HG03103 (cell line): Measurements from ENCODE around the gene TNFAIP2.
"Not testable (repeated sequence)": the region's sequence is repeated elsewhere in the genome, so short reads cannot be mapped to it uniquely, and the experiment has no call there.

Experiments used
- ATAC-seq: cut with Tn5 transposase; IDR thresholded peaks from one replicate; pipeline ENCODE4 v1.9.1; 2021; ENCODE audit warnings: low read depth; ENCODE audit not compliant: unreplicated experiment

TNFAIP2 gene

GRCh38 chr14:103149351-103150237, 26.3 kb downstream of the TNFAIP2 start:
- ATAC-seq: no peak

- no peak for ATAC-seq
Observed at GRCh38 chr14:103151270-103151945, 28.1 kb downstream of the TNFAIP2 start.

GRCh38 chr14:103155010-103155409, 31.7 kb downstream of the TNFAIP2 start:
- no peak for ATAC-seq

GRCh38 chr14:103155416-103155815, 32.2 kb downstream of the TNFAIP2 start:
- not testable (repeated sequence) for ATAC-seq

GRCh38 chr14:103155826-103156394, 32.6 kb downstream of the TNFAIP2 start:
- no peak for ATAC-seq

DNA sequence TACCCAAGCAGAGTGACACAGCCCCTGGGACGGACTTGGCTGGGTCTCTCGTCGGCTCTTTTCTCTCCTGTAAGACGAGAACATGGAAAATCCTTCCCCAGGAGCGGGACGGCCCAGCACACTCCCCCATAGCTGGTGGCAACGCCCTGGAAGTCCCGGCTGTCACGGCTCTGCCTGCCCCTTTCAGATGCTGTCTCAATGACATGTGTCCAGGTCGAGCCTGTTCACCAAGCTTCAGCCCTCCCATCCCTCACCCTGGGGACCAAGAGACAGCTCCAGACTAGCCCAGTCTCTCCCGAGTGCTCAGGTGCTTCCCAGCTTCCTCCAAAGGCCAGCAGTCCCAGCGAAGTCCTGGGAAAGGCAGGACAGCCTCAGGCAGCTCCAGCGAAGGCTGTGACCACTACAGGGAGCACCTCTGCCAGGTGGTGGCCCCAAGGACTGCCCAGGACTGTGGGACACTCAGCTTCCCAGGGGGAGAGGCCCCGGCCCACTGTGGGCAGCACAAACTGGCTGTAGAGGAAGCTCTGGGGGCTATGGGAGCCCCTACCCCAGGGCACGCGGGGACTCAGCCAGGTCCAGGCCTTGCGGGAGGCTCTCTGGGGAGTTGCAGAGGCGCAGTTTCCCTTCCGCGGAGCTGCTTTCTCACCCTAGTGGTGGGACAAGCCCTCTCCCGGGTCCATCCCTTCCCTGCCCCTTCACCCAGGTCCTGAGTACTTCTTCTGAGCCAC, 33.6 kb downstream of the TNFAIP2 start:
- no peak for ATAC-seq

GRCh38 chr14:103157969-103158368, 34.7 kb downstream of the TNFAIP2 start:
- no peak for ATAC-seq

DNA sequence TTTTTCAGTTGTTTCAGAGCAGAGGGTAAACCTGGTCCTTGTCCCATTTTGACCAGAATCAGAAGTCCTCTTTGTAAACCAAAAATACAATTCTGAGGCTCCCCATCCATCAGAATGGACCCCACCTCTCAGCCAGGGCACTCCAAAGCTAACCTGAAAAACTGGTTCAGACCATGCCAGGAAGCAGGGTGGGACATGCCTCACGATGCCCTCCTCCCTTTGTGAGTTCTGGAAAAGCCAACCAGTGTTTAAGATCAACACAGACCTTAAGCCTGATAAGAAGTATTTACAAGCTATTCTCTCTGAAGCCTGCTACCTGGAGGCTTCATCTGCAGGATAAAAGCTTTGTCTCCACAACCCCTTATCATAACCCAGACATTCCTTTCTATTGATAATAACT, 35.4 kb downstream of the TNFAIP2 start:
- no peak for ATAC-seq

- no peak for ATAC-seq
Observed at GRCh38 chr14:103160321-103161053, 37.2 kb downstream of the TNFAIP2 start.

- ATAC-seq: no peak
Observed at GRCh38 chr14:103161054-103161397, 37.8 kb downstream of the TNFAIP2 start.

- no peak for ATAC-seq
Observed at GRCh38 chr14:103163199-103163598, 39.9 kb downstream of the TNFAIP2 start.

- no peak for ATAC-seq
Observed at GRCh38 chr14:103164006-103164405, 40.7 kb downstream of the TNFAIP2 start.

- ATAC-seq: no peak
Observed at GRCh38 chr14:103164779-103165178, 41.5 kb downstream of the TNFAIP2 start.

- ATAC-seq: no peak
Observed at GRCh38 chr14:103165323-103165722, 42.1 kb downstream of the TNFAIP2 start.

DNA sequence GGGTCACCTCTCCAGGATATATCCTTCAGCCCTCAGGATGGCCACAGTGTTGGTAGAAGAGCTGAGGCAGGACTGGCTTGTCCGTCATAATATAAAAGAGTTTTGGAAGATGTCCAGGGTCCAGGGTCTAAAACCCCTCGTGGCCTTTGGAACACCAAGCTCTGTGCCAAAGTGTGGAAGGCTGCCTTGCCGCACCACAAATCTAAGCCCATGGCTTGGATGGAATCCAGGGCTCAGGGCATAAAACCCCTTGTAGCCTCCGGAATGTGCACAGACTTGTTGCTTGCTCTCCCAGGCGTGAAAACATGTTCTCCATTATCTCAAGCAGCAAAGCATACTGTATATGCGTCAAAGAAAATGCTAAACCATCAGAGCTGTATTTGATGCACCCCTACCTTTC, 46.7 kb downstream of the TNFAIP2 start:
- ATAC-seq: no peak

- not testable (repeated sequence) for ATAC-seq
Observed at GRCh38 chr14:103171206-103171605, 47.9 kb downstream of the TNFAIP2 start.

DNA sequence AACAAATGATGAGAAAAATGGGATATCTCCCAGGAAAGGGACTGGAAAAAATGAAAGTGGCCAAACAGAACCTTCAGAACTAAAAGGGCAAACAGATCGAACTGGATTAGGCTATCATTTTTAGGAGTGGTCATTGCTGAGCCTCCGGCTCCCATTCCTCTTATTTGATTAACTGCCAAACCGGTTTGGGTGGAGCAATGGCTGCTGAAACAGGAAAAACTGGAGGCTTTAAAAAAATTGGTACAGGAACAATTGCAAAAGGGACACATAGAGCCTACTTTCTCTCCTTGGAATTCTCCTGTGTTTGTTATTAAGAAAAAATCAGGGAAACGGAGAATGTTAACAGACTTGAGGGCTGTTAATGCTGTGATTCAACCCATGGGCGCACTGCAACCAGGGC, 49.7 kb downstream of the TNFAIP2 start:
- ATAC-seq: no peak

DNA sequence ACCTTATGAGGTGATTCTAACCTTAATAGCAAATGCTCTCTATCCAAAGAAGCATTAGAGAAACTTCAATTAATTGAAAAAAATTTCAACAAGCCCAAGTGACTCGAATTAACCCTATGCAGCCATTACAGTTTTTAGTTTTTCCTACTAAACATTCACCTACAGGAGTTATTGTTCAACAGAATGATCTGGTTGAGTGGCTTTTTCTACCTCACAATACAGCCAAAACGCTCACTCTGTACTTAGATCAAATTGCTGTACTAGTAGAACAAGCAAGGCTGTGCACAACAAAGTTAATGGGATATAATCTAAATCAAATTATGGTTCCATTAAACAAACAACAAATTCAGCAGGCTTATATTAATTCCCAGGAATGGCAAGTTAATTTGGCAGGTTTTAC, 50.6 kb downstream of the TNFAIP2 start:
- ATAC-seq: not testable (repeated sequence)

GRCh38 chr14:103176176-103176575, 52.9 kb downstream of the TNFAIP2 start:
- ATAC-seq: not testable (repeated sequence)

GRCh38 chr14:103177376-103177775, 54.1 kb downstream of the TNFAIP2 start:
- no peak for ATAC-seq
